WTC11 (cell line): ENCODE results near the gene FNDC5. TPM values are rescaled to one million over a fixed set of nuclear protein-coding genes. Genes with fewer than 3 reads are reported as not detected.

Source experiments
- ATAC-seq: fragments of 200-7000 bp; cut with Tn5 transposase; 2 replicates; pipeline ENCODE4 v1.10.0; 2021; ENCODE audit warnings: mild to moderate bottlenecking, moderate library complexity
- CTCF ChIA-PET: fragments of 300-600 bp; sonication (Branson Sonifier 250); formaldehyde crosslinking; loops from one replicate; lab custom pipeline; 2021; ENCODE audit warnings: antibody characterized with exemption; lab: Charles Lee
- POLR2A ChIA-PET: fragments of 350-600 bp; sonication (Branson Sonifier 250); formaldehyde crosslinking; loops from one replicate; lab custom pipeline; 2021; ENCODE audit warnings: antibody characterized with exemption; lab: Charles Lee
- DNase-seq: peaks from one replicate; pipeline ENCODE4 v3.0.0; 2021; ENCODE audit warnings: low spot score
- H3K27ac Mint-ChIP-seq: 2 replicates; pipeline ENCODE4 v1.8.0; 2021; ENCODE audit warnings: mixed read lengths
- H3K27me3 Mint-ChIP-seq: 2 replicates; pipeline ENCODE4 v1.8.0; 2021; ENCODE audit warnings: low read depth, mild to moderate bottlenecking, moderate library complexity, mixed read lengths
- H3K36me3 Mint-ChIP-seq: 2 replicates; pipeline ENCODE4 v1.8.0; 2021; ENCODE audit warnings: mixed read lengths
- H3K4me1 Mint-ChIP-seq: 2 replicates; pipeline ENCODE4 v1.8.0; 2022; ENCODE audit warnings: mixed read lengths
- H3K4me3 Mint-ChIP-seq: 2 replicates; pipeline ENCODE4 v1.8.0; 2021; ENCODE audit warnings: mild to moderate bottlenecking, moderate library complexity, mixed read lengths
- H3K9me3 Mint-ChIP-seq: 2 replicates; pipeline ENCODE4 v1.8.0; 2021; ENCODE audit warnings: mixed read lengths
- ELF4 ChIP-seq: sonication (generic); formaldehyde crosslinking; IDR thresholded peaks from 2 replicates; pipeline ENCODE4 v1.8.1; 2022; ENCODE audit warnings: low read depth, mild to moderate bottlenecking, moderate library complexity, missing genetic modification reagents
- NFYB ChIP-seq: sonication (generic); formaldehyde crosslinking; conservative IDR thresholded peaks from 2 replicates; pipeline ENCODE4 v1.8.0; 2022; ENCODE audit warnings: low read depth, missing genetic modification reagents
- NR2C2 ChIP-seq: sonication (generic); formaldehyde crosslinking; IDR thresholded peaks from 2 replicates; pipeline ENCODE4 v1.8.0; 2022; ENCODE audit warnings: mild to moderate bottlenecking, missing genetic modification reagents
- OVOL2 ChIP-seq: fragments of 250-450 bp; sonication (Bioruptor Pico); IDR thresholded peaks from 2 replicates; pipeline ENCODE4 v1.9.0; 2021; ENCODE audit warnings: mild to moderate bottlenecking, borderline replicate concordance
- TEAD4 ChIP-seq: sonication (generic); formaldehyde crosslinking; IDR thresholded peaks from 2 replicates; pipeline ENCODE4 v1.8.0; 2022; ENCODE audit warnings: mild to moderate bottlenecking, missing genetic modification reagents
- TP53 ChIP-seq: sonication (generic); formaldehyde crosslinking; IDR thresholded peaks from 2 replicates; pipeline ENCODE4 v1.8.1; 2023; ENCODE audit warnings: mild to moderate bottlenecking, missing genetic modification reagents
- ZNF219 ChIP-seq: sonication (generic); formaldehyde crosslinking; IDR thresholded peaks from 2 replicates; pipeline ENCODE4 v1.8.0; 2023; ENCODE audit warnings: missing genetic modification reagents, mild to moderate bottlenecking, borderline replicate concordance
- ZNF423 ChIP-seq: fragments of 250-450 bp; sonication (Bioruptor Pico); IDR thresholded peaks from 2 replicates; pipeline ENCODE4 v2.1.2; 2022; ENCODE audit warnings: mild to moderate bottlenecking, moderate library complexity
- total RNA-seq: library from RNA; stranded (reverse); gene quantifications from 3 replicates; pipeline ENCODE4 v1.2.3, GENCODE V29; 2021
- TF ChIP-seq, protein P1 (sequence below): sonication (generic); formaldehyde crosslinking; IDR thresholded peaks from 2 replicates; pipeline ENCODE4 v1.8.1; 2022; ENCODE audit warnings: mild to moderate bottlenecking, missing genetic modification reagents, moderate library complexity, borderline replicate concordance
- TF ChIP-seq, protein P2 (sequence below): fragments of 250-450 bp; sonication (Bioruptor Pico); IDR thresholded peaks from 2 replicates; pipeline ENCODE4 v1.9.0; 2021; ENCODE audit warnings: mild to moderate bottlenecking, borderline replicate concordance
- TF ChIP-seq, protein P3 (sequence below): sonication (generic); formaldehyde crosslinking; conservative IDR thresholded peaks from 2 replicates; pipeline ENCODE4 v1.8.1; 2023; ENCODE audit warnings: mild to moderate bottlenecking, low read depth, missing genetic modification reagents, moderate library complexity
- TF ChIP-seq, protein P4 (sequence below): sonication (generic); formaldehyde crosslinking; IDR thresholded peaks from 2 replicates; pipeline ENCODE4 v1.8.1; 2022; ENCODE audit warnings: missing genetic modification reagents, borderline replicate concordance
- TF ChIP-seq, protein P5 (sequence below): sonication (generic); formaldehyde crosslinking; IDR thresholded peaks from 2 replicates; pipeline ENCODE4 v1.8.1; 2022; ENCODE audit warnings: low read depth, mild to moderate bottlenecking, moderate library complexity, missing genetic modification reagents, borderline replicate concordance
- TF ChIP-seq, protein P6 (sequence below): fragments of 200-600 bp; IDR thresholded peaks from 2 replicates; pipeline ENCODE4 v1.8.0; 2022; ENCODE audit warnings: antibody characterized with exemption
- TF ChIP-seq, protein P7 (sequence below): sonication (generic); formaldehyde crosslinking; IDR thresholded peaks from 2 replicates; pipeline ENCODE4 v1.8.0; 2022; ENCODE audit warnings: mild to moderate bottlenecking, missing genetic modification reagents

Gene FNDC5
- total RNA-seq, 1 experiment from 2014 or later: 1.2 TPM

DNA sequence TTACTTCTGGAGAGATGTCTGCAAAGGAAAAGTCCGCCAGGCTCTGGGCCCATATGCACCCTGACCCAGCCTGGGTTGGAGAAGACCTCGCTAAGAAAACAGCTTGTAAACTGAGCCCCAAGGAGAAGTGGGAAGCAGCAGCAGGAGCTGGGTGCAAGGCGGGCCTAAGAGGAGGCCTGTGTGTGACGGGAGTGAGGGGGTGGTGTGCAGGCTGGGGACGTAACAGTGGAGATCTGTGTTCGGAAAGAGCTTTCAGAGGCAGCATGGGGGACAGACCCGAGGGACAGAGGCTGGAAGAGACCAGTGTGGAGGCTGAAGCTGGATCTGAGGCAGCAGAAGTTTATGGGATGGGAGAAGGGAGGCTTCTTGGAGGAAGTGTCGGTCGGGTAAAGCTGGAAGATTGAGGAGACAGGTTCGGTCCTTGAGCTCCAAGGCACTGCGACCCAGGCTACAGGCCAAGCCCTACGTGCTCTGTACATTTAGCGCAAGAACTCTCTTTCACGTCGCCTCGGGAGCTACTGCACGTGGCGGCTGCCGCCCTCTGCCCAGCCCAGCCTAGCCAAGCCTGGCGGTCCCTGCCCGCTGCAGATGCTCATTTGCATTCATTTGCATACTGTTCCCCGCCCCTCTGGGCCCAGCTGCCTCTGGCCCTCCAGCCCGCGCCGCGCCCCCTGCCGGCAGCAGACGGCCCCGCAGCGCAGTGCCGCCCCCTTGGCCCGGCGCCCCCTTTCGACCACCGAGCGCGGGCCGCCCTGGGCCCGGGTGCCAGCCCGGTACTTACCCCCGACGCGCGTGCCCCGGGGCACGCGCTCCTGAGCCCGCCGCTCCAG, 21.9 kb upstream of the FNDC5 start (continued):
- TF ChIP-seq, protein P1, sequence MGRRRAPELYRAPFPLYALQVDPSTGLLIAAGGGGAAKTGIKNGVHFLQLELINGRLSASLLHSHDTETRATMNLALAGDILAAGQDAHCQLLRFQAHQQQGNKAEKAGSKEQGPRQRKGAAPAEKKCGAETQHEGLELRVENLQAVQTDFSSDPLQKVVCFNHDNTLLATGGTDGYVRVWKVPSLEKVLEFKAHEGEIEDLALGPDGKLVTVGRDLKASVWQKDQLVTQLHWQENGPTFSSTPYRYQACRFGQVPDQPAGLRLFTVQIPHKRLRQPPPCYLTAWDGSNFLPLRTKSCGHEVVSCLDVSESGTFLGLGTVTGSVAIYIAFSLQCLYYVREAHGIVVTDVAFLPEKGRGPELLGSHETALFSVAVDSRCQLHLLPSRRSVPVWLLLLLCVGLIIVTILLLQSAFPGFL: no peak
- TF ChIP-seq TEAD4 (CRISPR knock-in tag): no peak

DNA sequence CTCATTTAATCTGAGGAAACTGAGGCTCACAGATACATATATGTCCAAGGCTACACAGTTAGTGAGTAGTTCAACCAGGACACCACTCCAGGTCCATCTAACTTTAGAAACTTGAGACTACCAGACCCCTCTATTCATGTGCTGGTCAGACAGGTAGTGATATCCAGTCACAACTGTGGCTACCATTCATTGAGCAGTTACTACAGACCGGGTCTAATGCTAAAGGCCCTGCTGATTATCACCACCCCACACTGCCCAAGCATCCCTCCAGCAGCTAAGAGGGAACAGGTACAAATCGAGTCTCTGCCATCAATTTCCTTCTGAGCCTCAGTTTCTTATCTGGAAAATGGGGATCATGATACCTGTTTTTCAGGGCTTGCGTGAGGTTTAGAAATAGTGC, 20.9 kb upstream of the FNDC5 start:
- TF ChIP-seq NR2C2 (CRISPR knock-in tag): no peak
- ATAC-seq (no peak), DNase-seq (no peak)
- H3K4me3 Mint-ChIP-seq: no peak overlapping the region
- H3K36me3 Mint-ChIP-seq: no peaks in the 10 kb centered on the region
- H3K4me1 Mint-ChIP-seq: peaks cover 13% of the 10 kb centered on the region
- ChIA-PET CTCF (interaction anchor here (1.2 to 7.4 kb wide), 8 partner anchors 10 to 191 kb away, joined by 3 to 80 read pairs (median 8); no protein-coding TSS in a partner anchor), POLR2A (no interaction called here)
- no peak overlapping the region for H3K27ac Mint-ChIP-seq
- peaks cover 7% of the 10 kb centered on the region for H3K9me3 Mint-ChIP-seq
- peaks cover 63% of the 10 kb centered on the region for H3K27me3 Mint-ChIP-seq

DNA sequence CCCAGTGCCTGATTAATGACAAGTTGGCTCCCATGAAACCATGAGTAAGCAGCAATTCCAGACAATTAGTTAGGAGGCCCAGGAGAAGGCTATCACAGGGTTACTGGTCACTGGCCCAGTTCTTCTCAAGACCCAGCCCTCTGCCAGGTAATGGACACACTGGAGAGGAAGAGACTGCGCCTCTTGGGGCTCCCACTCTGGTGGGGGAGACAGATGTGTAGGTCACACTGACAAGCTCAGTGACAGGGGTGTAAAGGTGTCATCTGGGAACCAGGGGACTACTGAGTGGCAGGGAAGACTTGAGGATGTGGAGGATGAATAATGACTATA, 20.5 kb upstream of the FNDC5 start:
- Mint-ChIP-seq H3K4me3 (no peak overlapping the region; the same call in 1 of the 2 replicates), H3K36me3 (no peaks in the 10 kb centered on the region), H3K27ac (no peak overlapping the region), H3K4me1 (peaks cover 13% of the 10 kb centered on the region), H3K27me3 (peaks cover 63% of the 10 kb centered on the region), H3K9me3 (peaks cover 7% of the 10 kb centered on the region)
- DNase-seq (no peak), ATAC-seq (no peak)
- POLR2A ChIA-PET: no interaction called here
- CTCF ChIA-PET: interaction anchor here (1.9 to 7.4 kb wide), 2 partner anchors 10 to 15 kb away, joined by 27 to 80 read pairs; no protein-coding TSS in a partner anchor
- TF ChIP-seq ZNF423 (CRISPR knock-in tag) (no peak), NFYB (CRISPR knock-in tag) (no peak), ZNF219 (no peak), OVOL2 (CRISPR knock-in tag) (no peak), ELF4 (no peak), TP53 (no peak)
- TF ChIP-seq, protein P2, sequence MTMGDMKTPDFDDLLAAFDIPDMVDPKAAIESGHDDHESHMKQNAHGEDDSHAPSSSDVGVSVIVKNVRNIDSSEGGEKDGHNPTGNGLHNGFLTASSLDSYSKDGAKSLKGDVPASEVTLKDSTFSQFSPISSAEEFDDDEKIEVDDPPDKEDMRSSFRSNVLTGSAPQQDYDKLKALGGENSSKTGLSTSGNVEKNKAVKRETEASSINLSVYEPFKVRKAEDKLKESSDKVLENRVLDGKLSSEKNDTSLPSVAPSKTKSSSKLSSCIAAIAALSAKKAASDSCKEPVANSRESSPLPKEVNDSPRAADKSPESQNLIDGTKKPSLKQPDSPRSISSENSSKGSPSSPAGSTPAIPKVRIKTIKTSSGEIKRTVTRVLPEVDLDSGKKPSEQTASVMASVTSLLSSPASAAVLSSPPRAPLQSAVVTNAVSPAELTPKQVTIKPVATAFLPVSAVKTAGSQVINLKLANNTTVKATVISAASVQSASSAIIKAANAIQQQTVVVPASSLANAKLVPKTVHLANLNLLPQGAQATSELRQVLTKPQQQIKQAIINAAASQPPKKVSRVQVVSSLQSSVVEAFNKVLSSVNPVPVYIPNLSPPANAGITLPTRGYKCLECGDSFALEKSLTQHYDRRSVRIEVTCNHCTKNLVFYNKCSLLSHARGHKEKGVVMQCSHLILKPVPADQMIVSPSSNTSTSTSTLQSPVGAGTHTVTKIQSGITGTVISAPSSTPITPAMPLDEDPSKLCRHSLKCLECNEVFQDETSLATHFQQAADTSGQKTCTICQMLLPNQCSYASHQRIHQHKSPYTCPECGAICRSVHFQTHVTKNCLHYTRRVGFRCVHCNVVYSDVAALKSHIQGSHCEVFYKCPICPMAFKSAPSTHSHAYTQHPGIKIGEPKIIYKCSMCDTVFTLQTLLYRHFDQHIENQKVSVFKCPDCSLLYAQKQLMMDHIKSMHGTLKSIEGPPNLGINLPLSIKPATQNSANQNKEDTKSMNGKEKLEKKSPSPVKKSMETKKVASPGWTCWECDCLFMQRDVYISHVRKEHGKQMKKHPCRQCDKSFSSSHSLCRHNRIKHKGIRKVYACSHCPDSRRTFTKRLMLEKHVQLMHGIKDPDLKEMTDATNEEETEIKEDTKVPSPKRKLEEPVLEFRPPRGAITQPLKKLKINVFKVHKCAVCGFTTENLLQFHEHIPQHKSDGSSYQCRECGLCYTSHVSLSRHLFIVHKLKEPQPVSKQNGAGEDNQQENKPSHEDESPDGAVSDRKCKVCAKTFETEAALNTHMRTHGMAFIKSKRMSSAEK: no peak
- TF ChIP-seq, protein P3, sequence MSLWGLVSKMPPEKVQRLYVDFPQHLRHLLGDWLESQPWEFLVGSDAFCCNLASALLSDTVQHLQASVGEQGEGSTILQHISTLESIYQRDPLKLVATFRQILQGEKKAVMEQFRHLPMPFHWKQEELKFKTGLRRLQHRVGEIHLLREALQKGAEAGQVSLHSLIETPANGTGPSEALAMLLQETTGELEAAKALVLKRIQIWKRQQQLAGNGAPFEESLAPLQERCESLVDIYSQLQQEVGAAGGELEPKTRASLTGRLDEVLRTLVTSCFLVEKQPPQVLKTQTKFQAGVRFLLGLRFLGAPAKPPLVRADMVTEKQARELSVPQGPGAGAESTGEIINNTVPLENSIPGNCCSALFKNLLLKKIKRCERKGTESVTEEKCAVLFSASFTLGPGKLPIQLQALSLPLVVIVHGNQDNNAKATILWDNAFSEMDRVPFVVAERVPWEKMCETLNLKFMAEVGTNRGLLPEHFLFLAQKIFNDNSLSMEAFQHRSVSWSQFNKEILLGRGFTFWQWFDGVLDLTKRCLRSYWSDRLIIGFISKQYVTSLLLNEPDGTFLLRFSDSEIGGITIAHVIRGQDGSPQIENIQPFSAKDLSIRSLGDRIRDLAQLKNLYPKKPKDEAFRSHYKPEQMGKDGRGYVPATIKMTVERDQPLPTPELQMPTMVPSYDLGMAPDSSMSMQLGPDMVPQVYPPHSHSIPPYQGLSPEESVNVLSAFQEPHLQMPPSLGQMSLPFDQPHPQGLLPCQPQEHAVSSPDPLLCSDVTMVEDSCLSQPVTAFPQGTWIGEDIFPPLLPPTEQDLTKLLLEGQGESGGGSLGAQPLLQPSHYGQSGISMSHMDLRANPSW (CRISPR knock-in tag): no peak
- TF ChIP-seq, protein P4, sequence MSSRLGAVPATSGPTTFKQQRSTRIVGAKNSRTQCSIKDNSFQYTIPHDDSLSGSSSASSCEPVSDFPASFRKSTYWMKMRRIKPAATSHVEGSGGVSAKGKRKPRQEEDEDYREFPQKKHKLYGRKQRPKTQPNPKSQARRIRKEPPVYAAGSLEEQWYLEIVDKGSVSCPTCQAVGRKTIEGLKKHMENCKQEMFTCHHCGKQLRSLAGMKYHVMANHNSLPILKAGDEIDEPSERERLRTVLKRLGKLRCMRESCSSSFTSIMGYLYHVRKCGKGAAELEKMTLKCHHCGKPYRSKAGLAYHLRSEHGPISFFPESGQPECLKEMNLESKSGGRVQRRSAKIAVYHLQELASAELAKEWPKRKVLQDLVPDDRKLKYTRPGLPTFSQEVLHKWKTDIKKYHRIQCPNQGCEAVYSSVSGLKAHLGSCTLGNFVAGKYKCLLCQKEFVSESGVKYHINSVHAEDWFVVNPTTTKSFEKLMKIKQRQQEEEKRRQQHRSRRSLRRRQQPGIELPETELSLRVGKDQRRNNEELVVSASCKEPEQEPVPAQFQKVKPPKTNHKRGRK: no peak
- TF ChIP-seq, protein P5, sequence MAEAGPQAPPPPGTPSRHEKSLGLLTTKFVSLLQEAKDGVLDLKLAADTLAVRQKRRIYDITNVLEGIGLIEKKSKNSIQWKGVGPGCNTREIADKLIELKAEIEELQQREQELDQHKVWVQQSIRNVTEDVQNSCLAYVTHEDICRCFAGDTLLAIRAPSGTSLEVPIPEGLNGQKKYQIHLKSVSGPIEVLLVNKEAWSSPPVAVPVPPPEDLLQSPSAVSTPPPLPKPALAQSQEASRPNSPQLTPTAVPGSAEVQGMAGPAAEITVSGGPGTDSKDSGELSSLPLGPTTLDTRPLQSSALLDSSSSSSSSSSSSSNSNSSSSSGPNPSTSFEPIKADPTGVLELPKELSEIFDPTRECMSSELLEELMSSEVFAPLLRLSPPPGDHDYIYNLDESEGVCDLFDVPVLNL (CRISPR knock-in tag): no peak
- TF ChIP-seq, protein P6, sequence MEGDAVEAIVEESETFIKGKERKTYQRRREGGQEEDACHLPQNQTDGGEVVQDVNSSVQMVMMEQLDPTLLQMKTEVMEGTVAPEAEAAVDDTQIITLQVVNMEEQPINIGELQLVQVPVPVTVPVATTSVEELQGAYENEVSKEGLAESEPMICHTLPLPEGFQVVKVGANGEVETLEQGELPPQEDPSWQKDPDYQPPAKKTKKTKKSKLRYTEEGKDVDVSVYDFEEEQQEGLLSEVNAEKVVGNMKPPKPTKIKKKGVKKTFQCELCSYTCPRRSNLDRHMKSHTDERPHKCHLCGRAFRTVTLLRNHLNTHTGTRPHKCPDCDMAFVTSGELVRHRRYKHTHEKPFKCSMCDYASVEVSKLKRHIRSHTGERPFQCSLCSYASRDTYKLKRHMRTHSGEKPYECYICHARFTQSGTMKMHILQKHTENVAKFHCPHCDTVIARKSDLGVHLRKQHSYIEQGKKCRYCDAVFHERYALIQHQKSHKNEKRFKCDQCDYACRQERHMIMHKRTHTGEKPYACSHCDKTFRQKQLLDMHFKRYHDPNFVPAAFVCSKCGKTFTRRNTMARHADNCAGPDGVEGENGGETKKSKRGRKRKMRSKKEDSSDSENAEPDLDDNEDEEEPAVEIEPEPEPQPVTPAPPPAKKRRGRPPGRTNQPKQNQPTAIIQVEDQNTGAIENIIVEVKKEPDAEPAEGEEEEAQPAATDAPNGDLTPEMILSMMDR: no peak
- TF ChIP-seq, protein P7, sequence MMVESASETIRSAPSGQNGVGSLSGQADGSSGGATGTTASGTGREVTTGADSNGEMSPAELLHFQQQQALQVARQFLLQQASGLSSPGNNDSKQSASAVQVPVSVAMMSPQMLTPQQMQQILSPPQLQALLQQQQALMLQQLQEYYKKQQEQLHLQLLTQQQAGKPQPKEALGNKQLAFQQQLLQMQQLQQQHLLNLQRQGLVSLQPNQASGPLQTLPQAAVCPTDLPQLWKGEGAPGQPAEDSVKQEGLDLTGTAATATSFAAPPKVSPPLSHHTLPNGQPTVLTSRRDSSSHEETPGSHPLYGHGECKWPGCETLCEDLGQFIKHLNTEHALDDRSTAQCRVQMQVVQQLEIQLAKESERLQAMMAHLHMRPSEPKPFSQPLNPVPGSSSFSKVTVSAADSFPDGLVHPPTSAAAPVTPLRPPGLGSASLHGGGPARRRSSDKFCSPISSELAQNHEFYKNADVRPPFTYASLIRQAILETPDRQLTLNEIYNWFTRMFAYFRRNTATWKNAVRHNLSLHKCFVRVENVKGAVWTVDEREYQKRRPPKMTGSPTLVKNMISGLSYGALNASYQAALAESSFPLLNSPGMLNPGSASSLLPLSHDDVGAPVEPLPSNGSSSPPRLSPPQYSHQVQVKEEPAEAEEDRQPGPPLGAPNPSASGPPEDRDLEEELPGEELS (CRISPR knock-in tag): no peak
